Breast epithelium (tissue), 3 donors: ENCODE results near the gene EFNA1.

Experiments used
- CTCF ChIP-seq, 3 donors: fragments of 450-650 bp; IDR thresholded peaks; one replicate each; pipeline ENCODE4 v1.5.1; 2016 to 2017; ENCODE audit warnings: antibody characterized with exemption in 3 of 3, mild to moderate bottlenecking in 3 of 3, moderate library complexity in 3 of 3
- POLR2A ChIP-seq: fragments of 450-650 bp; IDR thresholded peaks from one replicate; pipeline ENCODE4 v1.6.1; 2016; ENCODE audit warnings: antibody characterized with exemption, mild to moderate bottlenecking, moderate library complexity
- POLR2AphosphoS5 ChIP-seq, 3 donors: sonication (generic); formaldehyde crosslinking; IDR thresholded peaks; one replicate each; pipeline ENCODE4 v1.6.1; 2017; ENCODE audit warnings: antibody characterized with exemption in 3 of 3

GRCh38 chr1:155120253-155120652 lies 7.4 kb upstream of the EFNA1 start:
- no peak for TF ChIP-seq POLR2AphosphoS5 (IDR thresholded peaks at IDR 0.05)
- TF ChIP-seq CTCF (IDR thresholded peaks at IDR 0.05): no peak
- TF ChIP-seq POLR2A: no peak
